ENCODE measurements around the gene ZBTB20. TPM values are rescaled to one million over a fixed set of nuclear protein-coding genes. Genes with fewer than 3 reads are reported as not detected.

ZBTB20 gene
- polyA plus RNA-seq, 1 donor from 2014 or later, result 4.8 TPM

- Histone ChIP-seq H2AFZ (ENCODE audit: low read depth, low read length) (no peak overlapping the region), H3K9me3 (ENCODE audit: low read length) (no peaks in the 10 kb centered on the region), H3K4me2 (ENCODE audit: low read length) (no peak overlapping the region), H4K20me1 (ENCODE audit: insufficient read depth) (no peaks in the 10 kb centered on the region), H3F3A (ENCODE audit: insufficient read depth, low read length, poor library complexity, severe bottlenecking) (no peaks in the 10 kb centered on the region), H3K4me3 (ENCODE audit: low read length) (no peak overlapping the region), H3K9me2 (ENCODE audit: insufficient read depth, low read length) (no peaks in the 10 kb centered on the region), H3K79me2 (replicated peaks; ENCODE audit: insufficient read depth, low read length) (no peaks in the 10 kb centered on the region), H3K9ac (ENCODE audit: low read length) (no peak overlapping the region), H3K36me3 (ENCODE audit: insufficient read depth, low read length) (no peaks in the 10 kb centered on the region), H3K27me3 (ENCODE audit: insufficient read depth, low read depth, low read length) (no peaks in the 10 kb centered on the region), H3K27ac (ENCODE audit: low read length) (no peak overlapping the region)
- no peak for TF ChIP-seq EZH2 (IDR thresholded peaks at IDR 0.05; ENCODE audit: borderline replicate concordance, insufficient read depth, low read length, poor library complexity, severe bottlenecking)
- TF ChIP-seq CTCF (IDR thresholded peaks at IDR 0.05; ENCODE audit: poor library complexity, severe bottlenecking), result no peak
These were observed 684.3 kb downstream of the ZBTB20 start for GRCh38 chr3:114462750-114463149.

GRCh38 chr3:114460459-114460858 is 686.6 kb downstream of the ZBTB20 start:
- no peaks in the 10 kb centered on the region for H3F3A ChIP-seq (ENCODE audit: insufficient read depth, low read length, poor library complexity, severe bottlenecking)
- no peak overlapping the region for H3K9ac ChIP-seq (ENCODE audit: low read length)
- H3K4me3 ChIP-seq (ENCODE audit: low read length), result no peak overlapping the region
- H4K20me1 ChIP-seq (ENCODE audit: insufficient read depth), result no peaks in the 10 kb centered on the region
- H3K27ac ChIP-seq (ENCODE audit: low read length), result no peak overlapping the region
- no peaks in the 10 kb centered on the region for H3K27me3 ChIP-seq (ENCODE audit: insufficient read depth, low read depth, low read length)
- no peak overlapping the region for H2AFZ ChIP-seq (ENCODE audit: low read depth, low read length)
- H3K4me2 ChIP-seq (ENCODE audit: low read length), result no peak overlapping the region
- no peak for TF ChIP-seq TAF1 (IDR thresholded peaks at IDR 0.05; ENCODE audit: low read depth)
- no peak for TF ChIP-seq CTCF (IDR thresholded peaks at IDR 0.05; ENCODE audit: poor library complexity, severe bottlenecking)
- TF ChIP-seq SMC3 (conservative IDR thresholded peaks at IDR 0.05; ENCODE audit: poor library complexity), result no peak
- TF ChIP-seq REST (IDR thresholded peaks at IDR 0.05; ENCODE audit: borderline replicate concordance), result no peak
- no peak for TF ChIP-seq MXI1 (conservative IDR thresholded peaks at IDR 0.05; ENCODE audit: poor library complexity, severe bottlenecking)
- TF ChIP-seq POLR2AphosphoS5 (IDR thresholded peaks at IDR 0.05), result no peak
- TF ChIP-seq EZH2 (IDR thresholded peaks at IDR 0.05; ENCODE audit: borderline replicate concordance, insufficient read depth, low read length, poor library complexity, severe bottlenecking), result no peak
- TF ChIP-seq RAD21 (conservative IDR thresholded peaks at IDR 0.05), result no peak
- TF ChIP-seq EP300 (conservative IDR thresholded peaks at IDR 0.05; ENCODE audit: poor library complexity, severe bottlenecking), result no peak
- no peaks in the 10 kb centered on the region for H3K9me3 ChIP-seq (ENCODE audit: low read length)
- H3K36me3 ChIP-seq (ENCODE audit: insufficient read depth, low read length), result no peaks in the 10 kb centered on the region
- H3K9me2 ChIP-seq (ENCODE audit: insufficient read depth, low read length), result no peaks in the 10 kb centered on the region
- H3K79me2 ChIP-seq (replicated peaks; ENCODE audit: insufficient read depth, low read length), result no peaks in the 10 kb centered on the region

Measured in neural cell (in vitro differentiated cells).